Stimulated activated CD4-positive, alpha-beta T cell treated with anti-CD3 and anti-CD28 coated beads, Interleukin-2, amount 100 ng/mL, for 4 hours (primary cell): ENCODE data around the gene SFXN5.

Source experiments
- DNase-seq: peaks from one replicate; pipeline ENCODE4 v3.0.0-alpha.2; 2020; ENCODE audit warnings: low read depth

The SFXN5 gene

DNA sequence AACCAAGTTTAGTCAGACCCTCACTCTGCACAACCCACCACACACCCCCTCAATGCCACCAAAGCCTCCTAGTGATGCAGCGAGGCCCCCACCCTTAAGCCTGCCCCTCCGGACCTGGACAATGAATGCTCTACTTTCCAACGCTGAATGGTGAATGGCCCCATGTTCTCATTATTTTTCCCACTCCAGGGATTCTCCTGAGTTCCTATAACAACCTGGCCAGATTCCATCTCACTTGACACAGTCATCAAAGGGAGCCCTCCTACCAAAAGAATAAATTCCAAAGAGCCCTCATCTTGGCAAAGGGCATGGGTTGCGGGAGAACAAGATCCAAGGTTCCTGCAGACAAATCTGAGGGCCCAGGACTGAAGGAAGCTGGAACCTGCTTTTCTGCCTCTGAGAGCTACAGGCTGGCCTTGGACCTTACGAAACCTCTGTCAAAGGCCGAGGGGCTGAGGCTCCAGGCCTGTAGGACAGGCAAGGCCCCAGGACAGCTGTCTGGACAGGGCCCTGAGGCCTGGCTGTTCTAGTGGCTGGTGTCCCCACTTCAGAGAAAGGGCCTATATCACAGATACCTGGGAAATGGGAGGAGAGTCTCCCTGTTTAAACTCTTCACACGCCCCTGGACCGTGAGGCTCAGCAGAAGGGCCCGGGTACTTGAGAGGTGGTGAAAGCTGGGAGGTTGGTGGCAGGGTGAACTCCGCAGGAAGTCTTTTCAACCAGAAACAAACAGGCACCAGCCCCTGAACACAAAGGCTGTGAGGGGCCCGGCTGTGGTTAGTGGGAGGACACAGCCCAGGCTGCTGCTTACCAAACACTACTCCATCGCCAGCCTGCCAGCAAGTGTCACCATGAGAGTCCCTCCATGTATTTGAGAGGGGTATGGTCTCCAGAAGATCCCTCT, 27.3 kb downstream of the SFXN5 start:
- DNase-seq: no peak

DNA sequence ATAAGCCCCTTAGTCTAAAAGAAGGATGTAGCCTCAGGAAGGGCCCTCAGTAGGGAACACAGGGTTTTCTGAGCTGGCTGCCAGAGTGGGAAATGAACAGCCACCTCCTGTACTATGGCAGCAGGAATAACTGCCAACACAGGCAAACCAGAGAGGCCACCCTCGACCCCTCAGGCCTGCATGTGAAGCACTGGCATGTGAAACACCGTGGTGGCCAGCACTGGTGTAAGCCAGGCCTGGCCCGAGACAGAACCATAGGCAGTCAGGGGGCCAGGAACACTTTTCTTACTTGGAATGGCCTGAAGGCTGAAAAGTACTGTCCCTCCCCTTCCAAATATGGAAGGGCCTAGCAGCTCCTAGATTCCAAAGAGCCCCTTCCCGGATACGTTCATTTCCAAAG, 28.2 kb downstream of the SFXN5 start:
- no peak for DNase-seq

DNA sequence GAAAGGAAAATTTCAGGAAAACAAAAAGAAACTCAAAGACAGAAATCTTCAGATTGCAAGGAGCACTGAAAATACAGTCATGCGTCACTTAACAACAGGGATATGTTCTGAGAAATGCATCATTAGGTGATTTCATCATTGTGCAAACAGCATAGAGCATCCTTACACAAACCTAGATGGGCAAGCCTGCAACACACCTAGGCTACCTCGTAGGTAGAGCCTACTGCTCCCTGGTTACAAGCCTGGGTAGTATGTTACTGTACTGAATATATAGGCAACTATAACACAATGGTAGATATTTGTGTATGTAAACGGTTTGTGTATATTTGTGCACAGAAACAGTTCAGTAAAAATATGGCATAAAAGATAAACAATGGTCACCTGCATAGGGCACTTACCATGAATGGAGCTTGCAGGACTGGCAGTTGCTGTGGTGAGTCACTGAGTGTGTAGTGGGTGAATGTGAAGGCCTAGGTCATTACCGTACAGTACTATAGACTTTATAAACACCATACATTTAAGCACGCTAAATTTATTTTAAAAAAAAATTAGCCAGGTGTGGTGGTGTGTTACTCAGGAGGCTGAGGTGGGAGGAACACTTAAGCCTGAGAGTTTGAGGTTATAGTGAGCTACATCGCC, 33.4 kb downstream of the SFXN5 start:
- no peak for DNase-seq

DNA sequence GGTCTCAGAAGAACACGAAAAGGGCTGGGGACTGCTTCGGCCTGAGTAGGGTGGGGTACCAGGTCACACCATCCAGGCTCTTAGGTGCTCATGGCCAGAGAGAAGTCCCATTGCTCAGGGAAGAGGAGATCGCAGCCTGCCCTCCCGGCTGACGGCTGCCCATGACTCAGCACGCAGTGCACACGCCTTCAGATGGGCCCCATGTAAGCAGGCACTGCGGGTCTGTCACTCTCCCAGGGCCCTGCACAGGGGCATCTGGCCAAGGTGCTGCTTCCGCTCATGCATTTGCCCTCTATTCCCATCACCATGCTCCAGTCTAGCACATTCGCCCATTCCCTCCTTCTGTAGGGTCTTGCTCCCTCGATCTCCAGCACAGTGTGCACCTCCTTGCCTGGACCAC, 34.7 kb downstream of the SFXN5 start:
- DNase-seq: no peak

DNA sequence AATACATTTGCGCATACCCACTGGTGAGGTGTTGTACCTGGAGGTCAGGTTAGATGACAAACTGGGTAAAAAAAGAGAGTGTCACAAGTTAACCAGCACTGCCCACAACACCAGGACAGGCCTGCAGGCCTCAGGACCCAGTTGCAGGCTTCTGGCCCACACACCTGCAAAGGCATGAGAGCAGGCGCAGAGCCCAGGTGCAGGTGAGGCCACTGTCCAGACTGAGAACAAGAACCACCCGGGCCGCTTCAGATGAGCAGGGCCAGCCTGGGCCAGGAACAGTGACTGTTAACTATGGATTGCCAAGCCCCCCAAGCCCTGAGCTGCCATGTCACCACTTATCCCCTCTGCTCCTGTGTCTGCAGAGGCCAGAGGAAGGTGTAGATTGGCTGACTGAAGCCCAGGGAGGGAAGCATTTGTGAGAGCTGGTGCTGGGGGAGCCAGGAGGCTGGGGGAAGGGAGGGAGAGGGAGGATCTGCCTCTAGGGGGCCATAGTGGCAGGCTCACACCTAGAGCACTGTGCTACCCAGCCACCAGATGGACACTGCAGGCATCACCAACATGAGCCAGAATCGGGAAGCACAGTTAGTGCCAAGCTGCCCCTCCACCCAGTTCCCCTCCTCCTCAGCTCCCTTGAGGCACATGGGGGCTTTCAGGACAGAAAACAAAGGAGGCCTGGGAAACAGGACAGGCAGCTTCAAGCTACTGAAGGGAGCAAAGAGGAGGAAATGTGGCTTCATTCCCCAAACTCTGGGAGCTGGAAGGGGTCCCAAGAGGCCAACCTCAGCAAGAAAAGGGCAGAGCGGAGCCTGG, 35.4 kb downstream of the SFXN5 start:
- no peak for DNase-seq

DNA sequence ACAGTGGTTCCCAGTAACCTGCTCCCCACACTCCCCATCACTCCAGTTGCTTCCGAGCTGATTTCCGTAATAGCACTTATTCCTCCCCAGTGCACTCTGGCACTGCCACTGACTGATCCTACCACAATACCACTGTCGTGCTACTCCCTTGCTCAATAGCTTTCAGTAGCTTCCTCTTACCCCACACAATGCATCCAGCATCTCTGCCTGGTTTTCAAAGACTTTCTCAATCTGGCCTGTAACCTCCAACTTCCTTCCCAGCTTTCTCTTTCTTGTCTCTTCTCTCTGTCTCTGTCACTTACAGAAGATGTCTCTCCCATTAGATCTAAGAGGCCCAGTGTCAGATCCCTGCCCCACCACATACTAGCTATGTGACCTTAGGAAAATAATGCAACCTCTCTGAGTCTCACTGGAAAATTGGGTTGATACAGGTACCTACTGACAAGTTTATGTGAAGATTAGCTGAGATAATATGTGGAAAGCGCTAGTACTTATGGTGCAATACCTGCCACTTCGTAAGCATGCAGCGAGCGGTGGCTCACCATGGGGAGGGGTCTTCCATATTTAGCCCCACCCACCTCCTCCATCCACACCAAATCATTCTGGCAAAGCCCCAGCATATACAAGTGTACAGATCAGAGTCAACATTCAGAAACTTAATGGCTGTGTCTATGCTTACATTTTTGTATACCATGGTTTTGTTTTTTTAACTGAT, 36.7 kb downstream of the SFXN5 start:
- DNase-seq: no peak

DNA sequence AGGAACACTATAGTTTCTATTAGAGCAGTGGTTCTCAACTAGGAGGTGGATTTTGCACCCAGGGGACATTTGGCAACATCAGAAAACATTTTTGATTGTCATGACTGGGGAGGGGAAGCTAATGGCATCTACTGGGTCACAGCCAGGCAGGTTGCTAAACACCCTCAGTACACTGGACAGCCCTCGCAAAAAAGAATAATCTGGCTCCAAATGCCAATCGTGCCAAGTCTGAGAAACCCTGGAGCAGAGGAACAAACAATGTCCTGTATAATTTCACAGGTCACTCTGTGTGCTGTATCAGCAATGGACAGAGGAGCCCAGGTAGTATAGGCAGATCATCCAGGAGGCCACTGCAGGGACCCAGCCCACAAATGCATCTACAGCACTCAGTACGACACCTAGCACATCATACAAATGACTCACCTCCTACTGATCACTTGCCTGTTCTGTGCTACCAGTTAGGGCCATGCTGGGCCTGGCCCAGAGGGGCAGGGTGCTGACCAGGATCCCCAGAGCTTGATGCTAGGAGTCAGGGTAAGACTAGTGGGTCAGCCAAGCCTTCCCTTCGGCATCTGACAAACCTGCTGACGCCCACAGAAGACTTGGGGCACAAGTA, 37.6 kb downstream of the SFXN5 start:
- DNase-seq: no peak

DNA sequence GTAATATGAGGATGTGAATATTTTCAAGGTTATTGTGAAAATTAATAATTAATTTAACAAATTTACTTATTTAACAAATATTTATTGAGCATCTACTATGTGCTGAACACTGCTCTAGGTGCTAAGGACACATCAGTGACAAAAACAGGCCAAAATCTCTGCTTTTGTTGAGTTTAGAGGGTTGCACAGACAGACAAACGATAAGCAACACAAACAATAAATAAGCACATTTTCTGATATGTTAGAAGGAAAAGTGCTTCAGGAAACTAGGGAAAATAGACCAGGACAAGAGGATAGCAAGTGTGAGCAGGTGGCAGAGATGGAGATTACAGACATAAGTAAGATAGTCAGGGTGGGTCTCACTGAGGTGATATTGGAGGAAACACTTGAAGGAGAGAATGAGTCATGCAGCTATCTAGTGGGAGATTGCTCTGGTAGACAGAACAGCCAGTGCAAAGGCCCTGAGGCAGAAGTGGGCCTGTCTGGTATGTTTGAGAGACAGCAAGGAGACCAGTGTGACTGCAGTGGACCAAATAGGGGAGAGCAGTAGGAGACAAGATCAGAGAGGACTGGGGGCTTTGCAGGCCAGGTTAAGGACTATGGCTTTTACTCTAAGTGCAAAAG, 38.3 kb downstream of the SFXN5 start:
- DNase-seq: no peak

DNA sequence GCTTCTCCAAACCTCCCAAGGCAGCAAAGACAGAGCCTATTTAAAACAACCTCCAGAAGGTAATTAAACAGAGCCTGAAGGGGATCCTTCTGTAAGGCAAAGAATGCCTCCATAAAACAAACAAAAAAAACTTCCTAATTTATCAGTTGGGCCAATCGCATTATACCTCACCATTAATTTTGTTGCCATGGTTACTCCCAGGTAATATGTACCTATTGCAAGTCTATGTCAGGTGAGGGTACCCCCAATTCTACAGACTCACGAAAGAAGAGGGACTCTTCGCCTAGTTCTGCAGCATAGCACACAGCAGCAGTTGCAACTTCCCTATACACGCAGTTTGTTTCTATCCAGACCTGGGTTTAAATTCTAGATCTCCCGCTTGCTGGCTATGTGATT, 38.8 kb downstream of the SFXN5 start:
- no peak for DNase-seq

DNA sequence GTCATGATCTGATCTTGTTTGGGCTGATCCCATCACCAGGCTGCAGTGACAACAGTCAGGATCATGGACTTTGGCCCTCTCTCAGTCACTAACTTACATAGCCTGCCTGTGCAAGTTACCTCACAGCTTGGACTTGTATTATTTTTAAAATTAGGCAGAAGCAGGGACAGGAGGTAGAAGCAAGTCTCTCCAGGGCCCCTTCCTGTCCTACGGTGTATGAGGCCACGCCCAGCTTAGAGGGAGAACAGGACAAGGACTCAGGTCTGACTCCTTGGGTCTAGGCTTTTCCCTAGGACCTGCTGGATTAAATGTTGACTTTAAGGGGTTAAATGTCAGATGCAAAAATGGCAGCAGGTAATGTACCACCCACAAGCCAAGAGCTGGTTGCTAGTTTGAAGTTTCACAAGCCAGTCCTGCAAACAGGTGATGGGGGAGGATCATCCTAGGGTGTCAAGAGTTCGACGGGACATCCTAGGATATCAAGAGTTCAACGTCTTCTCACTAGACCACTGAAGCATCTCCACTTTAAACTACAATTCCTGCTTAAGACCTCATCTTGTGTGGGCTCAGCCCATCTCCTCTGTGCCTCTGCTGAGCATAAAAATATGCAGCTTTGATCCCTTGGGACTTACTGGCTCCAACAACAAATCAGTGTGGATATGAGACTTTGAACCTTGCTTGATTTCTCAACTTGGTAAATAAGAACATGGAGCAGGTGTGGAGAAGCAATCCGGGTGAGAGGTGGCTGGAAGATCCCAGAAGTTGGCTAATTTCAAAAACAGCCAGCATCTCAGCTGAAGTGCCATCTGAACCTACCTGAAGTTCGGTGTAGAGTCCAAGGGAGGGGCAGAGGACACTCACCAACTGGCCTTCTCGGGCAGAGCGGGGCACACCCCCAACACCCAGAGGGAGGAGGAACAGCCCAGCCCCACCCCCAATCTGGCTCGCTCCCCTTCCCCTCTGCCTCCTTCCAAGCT, 39.5 kb downstream of the SFXN5 start:
- no peak for DNase-seq

DNA sequence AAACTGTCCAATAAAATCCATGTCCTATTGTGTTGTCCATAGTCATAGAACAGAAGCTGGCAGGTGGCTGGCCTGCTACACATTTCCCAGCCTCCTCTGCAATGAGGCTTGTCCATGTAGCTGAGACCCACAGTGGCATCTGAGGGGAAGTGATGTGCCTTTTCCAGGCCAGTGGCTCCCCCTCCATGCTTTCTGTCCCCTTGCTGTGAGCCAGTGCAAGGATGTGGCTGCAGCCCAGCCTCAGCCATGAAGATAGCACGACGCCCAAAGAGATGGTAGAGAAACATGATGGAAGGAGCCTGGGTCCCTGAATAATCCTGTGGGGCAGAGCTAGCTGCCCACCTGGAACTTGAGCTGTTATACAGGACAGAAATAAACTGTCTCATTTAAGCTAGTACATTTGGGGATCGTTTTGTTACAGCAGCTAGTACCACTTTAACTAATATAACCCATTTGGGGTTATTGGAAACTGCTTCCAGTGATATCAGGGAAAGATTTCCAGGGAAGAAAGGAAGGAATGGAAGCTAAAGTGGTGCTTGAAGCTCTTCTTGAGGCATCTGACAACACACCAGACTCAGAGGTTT, 40.3 kb downstream of the SFXN5 start:
- DNase-seq: no peak

DNA sequence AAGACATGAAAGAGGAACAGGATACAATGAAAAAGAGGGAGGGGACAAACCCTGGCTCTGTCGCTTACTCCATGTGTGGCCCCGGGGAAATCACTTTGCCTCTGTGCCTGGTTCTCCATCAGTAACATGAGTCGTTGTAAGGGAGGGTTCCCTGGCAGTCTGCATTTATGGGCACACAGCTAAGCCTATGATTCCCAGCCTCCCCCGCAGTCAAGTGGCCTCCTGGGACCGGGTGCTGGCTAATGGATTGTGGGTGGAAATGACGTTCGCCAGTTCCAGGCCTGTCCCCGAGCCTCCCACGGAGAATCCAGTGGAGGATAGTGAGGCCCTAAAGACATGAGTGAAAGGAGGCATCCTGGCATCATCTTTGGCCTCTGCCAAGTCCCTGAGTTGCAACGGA, 42.7 kb downstream of the SFXN5 start:
- DNase-seq: no peak

DNA sequence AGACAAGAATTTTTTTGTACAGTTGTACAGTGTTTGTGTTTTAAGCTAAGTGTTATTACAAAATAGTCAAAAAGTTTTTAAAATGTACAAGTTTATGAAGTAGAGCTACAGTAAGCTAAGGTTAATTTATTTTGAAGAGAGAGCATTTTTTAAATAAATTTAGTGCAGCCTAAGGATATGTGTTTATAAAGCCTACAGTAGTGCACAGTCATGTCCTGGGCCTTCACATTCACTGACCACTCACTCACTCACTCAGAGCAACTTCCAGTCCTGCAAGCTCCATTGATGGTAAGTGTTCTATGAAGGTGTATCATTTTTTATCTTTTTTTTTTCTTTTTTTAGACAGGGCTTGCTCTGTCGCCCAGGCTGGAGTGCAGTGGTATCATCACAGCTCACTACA, 44.2 kb downstream of the SFXN5 start:
- no peak for DNase-seq

DNA sequence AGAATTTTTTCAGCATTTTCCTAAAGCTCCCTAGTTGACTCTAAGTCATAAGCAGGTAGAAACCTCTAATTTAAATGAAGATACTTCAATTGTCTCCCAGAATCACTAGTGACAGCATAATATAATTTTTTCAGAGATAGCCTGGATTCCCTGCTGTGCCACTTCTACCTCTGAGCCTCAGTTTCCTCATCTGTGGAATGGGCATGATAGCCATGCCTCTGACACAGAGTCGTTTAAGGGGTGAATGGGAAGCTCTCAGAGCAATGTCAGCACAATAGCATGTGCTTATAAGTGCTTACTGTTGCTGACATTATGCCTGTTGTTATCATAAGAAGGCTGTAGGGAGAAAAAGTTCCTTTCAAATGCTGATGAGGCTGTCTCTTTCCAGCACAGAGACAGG, 48.0 kb downstream of the SFXN5 start:
- no peak for DNase-seq

DNA sequence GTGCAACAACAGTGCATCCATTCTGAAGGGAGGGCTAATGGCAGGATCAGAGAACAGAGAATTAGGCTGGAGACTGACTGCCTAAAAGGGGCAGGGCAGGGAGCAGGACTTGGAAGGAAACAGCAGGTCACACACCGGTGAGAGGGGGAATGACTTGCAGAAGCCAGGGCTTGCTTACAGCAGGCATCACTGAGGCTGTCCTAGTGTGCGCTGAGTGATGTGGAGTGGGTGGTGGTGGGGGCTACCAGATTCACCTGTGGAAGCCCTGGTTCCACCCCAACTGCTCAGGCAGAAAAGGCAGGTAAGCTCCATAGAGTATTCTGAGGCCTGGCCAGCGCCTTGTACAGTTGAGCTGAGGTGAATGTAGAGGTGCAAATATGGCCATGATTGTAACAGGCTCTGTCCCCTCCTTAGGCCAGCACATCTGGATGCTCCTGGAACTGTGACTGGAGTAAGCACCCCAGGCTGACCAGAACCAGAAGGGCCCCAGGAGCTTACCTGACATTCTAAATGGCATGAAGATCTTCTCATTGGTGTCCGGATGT, 49.4 kb downstream of the SFXN5 start:
- DNase-seq: no peak

DNA sequence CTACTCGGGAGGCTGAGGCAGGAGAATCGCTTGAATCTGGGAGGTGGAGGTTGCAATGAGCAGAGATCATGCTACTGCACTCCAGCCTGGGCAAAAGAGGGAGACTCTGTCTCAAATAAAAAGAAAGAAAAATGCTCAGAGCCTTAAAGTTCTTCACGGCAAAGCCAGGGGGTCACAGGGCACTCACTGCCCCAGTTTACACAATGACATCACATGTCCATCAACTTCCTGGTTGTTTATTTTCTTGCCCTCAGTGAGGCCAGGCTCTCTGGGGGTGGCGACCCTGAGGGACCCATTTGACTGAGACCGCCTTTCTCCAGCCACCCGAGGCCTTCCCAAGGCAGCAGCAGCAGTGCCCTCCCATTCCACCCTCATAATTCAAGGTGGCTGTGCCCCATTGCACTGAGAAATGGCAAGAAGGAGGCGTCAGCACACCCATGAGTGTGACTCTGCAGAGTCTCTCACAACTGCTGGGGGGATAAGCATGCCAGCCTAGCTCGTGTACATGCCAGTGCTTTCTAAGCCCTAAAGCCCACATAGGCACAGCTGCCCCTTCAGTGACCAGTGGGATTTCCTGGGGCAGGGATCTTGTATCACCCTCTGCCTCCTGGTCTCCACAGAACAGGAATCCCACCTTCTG, 50.0 kb downstream of the SFXN5 start:
- DNase-seq: no peak

DNA sequence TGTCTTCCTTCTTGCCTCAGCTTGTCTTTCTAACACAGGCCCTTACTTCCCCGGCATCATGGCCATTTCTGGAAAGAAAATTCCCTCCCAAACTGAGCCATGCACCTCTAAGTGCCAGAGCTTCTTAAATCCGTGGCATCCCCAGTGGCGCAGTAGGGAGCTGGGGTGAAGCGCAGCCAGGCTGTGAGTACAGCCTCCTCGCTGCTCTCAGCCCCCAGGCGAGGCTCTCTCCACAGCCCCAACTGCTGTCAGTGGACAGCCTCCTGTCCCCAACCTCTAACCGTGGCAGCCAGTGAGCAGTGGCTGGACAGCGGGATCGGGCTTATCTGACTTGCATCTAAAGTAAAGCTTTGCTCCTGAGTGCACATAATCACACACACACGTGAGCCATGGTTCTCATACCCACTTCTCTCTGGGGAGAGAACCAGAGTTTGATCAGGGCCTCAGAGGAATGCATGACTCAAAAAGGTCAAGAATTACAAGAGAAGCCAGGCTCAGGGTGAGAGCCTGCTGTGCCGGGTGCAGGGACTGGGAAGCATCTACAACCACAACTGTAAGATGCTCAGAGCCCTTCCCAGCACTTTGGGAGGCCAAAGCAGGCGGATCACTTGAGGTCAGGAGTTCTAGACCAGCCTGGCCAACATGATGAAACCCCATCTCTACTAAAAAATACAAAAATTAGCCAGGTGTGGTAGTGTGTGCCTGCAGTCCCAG, 50.7 kb downstream of the SFXN5 start:
- no peak for DNase-seq

DNA sequence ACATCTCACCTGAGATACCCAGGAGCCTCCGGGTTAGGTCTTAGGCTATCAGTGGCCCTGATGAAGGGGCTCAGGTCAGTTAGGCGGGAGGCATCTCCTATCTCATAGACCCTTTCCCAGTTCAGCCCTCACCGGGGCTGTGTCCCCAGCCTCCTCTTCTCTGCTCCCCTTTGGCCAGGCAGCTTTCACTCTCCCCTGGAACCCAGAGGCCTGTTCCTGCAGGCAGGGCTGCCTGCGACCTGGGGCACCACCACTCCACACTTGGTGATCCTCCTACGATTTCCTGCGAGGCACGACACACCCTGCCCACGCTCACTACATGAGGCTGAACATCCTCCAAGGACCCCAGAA, 51.2 kb downstream of the SFXN5 start:
- DNase-seq: no peak
